Measurements from ENCODE around the gene CCDC40.

CCDC40 gene

GRCh38 chr17:80110927-80111701 lies 74.7 kb downstream of the CCDC40 start:
- no peaks in the 10 kb centered on the region for H3K36me3 ChIP-seq (ENCODE audit: control insufficient read depth, insufficient read depth, low read length)

GRCh38 chr17:80111702-80112470 lies 75.4 kb downstream of the CCDC40 start:
- no peak overlapping the region for H3K9ac ChIP-seq
- no peaks in the 10 kb centered on the region for H3K36me3 ChIP-seq (ENCODE audit: control insufficient read depth, insufficient read depth, low read length)
- no peak overlapping the region for H3K4me2 ChIP-seq (ENCODE audit: low read length)
- no peak overlapping the region for H2AFZ ChIP-seq
- no peaks in the 10 kb centered on the region for H3K4me1 ChIP-seq
- TF ChIP-seq CTCF (IDR thresholded peaks at IDR 0.05), result no peak
- no peak overlapping the region for H3K27ac ChIP-seq
- no peaks in the 10 kb centered on the region for H3K9me3 ChIP-seq (ENCODE audit: control insufficient read depth, low read length)
- no peak overlapping the region for H3K4me3 ChIP-seq (ENCODE audit: low read depth, low read length)
- H3K79me2 ChIP-seq, result no peaks in the 10 kb centered on the region
- H3K27me3 ChIP-seq (ENCODE audit: control insufficient read depth, insufficient read depth, low read length), result no peaks in the 10 kb centered on the region

More at GRCh38 chr17:80110927-80111701, 74.7 kb downstream of the CCDC40 start:
- Histone ChIP-seq H3K4me2 (ENCODE audit: low read length) (no peak overlapping the region), H3K4me1 (no peaks in the 10 kb centered on the region), H3K79me2 (no peaks in the 10 kb centered on the region), H2AFZ (no peak overlapping the region), H3K9ac (no peak overlapping the region), H3K9me3 (ENCODE audit: control insufficient read depth, low read length) (no peaks in the 10 kb centered on the region), H3K27ac (no peak overlapping the region), H3K4me3 (ENCODE audit: low read depth, low read length) (no peak overlapping the region), H3K27me3 (ENCODE audit: control insufficient read depth, insufficient read depth, low read length) (no peaks in the 10 kb centered on the region)
- no peak for TF ChIP-seq CTCF (IDR thresholded peaks at IDR 0.05)

GRCh38 chr17:80112471-80113032 lies 76.1 kb downstream of the CCDC40 start:
- no peak for TF ChIP-seq CTCF (IDR thresholded peaks at IDR 0.05)

GRCh38 chr17:80113033-80113484 lies 76.6 kb downstream of the CCDC40 start:
- Histone ChIP-seq H3K36me3 (ENCODE audit: control insufficient read depth, insufficient read depth, low read length) (no peaks in the 10 kb centered on the region), H3K79me2 (no peaks in the 10 kb centered on the region)

More at GRCh38 chr17:80112471-80113032, 76.1 kb downstream of the CCDC40 start:
- H3K4me1 ChIP-seq, result no peaks in the 10 kb centered on the region
- H3K9me3 ChIP-seq (ENCODE audit: control insufficient read depth, low read length), result no peaks in the 10 kb centered on the region
- H3K4me2 ChIP-seq (ENCODE audit: low read length), result no peak overlapping the region
- H3K9ac ChIP-seq, result no peak overlapping the region
- H3K27me3 ChIP-seq (ENCODE audit: control insufficient read depth, insufficient read depth, low read length), result no peaks in the 10 kb centered on the region
- no peak overlapping the region for H3K27ac ChIP-seq
- no peaks in the 10 kb centered on the region for H3K79me2 ChIP-seq
- H2AFZ ChIP-seq, result no peak overlapping the region
- no peak overlapping the region for H3K4me3 ChIP-seq (ENCODE audit: low read depth, low read length)
- H3K36me3 ChIP-seq (ENCODE audit: control insufficient read depth, insufficient read depth, low read length), result no peaks in the 10 kb centered on the region

More at GRCh38 chr17:80113033-80113484, 76.6 kb downstream of the CCDC40 start:
- no peak overlapping the region for H2AFZ ChIP-seq
- no peak overlapping the region for H3K4me2 ChIP-seq (ENCODE audit: low read length)
- no peaks in the 10 kb centered on the region for H3K9me3 ChIP-seq (ENCODE audit: control insufficient read depth, low read length)
- H3K4me3 ChIP-seq (ENCODE audit: low read depth, low read length), result no peak overlapping the region
- TF ChIP-seq CTCF (IDR thresholded peaks at IDR 0.05), result no peak
- H3K9ac ChIP-seq, result no peak overlapping the region
- H3K27me3 ChIP-seq (ENCODE audit: control insufficient read depth, insufficient read depth, low read length), result no peaks in the 10 kb centered on the region
- H3K4me1 ChIP-seq, result no peaks in the 10 kb centered on the region
- no peak overlapping the region for H3K27ac ChIP-seq
